Gastrocnemius medialis (tissue), 4 donors: Measurements from ENCODE around the gene APLN.

ENCODE experiments used
- CTCF ChIP-seq, 5 experiments: fragments of 450-650 bp in 3 of 5; fragments of 200-600 bp in 2 of 5; sonication (generic) in 2 of 5; IDR thresholded peaks in 4 of 5; conservative IDR thresholded peaks in 1 of 5; 1 replicate in 4 of 5; 2 replicates in 1 of 5; pipeline ENCODE4 v1.5.1; 2016 to 2019; ENCODE audit warnings: antibody characterized with exemption in 5 of 5, mild to moderate bottlenecking in 3 of 5, moderate library complexity in 3 of 5
- POLR2A ChIP-seq, 2 donors: fragments of 450-650 bp; IDR thresholded peaks; one replicate each; pipeline ENCODE4 v1.6.1; 2017; ENCODE audit warnings: antibody characterized with exemption in 2 of 2, mild to moderate bottlenecking in 2 of 2, moderate library complexity in 2 of 2

GRCh38 chrX:129659141-129659540, 4.4 kb upstream of the APLN start:
- TF ChIP-seq CTCF (IDR thresholded peaks at IDR 0.05 in 4 of 5, conservative IDR thresholded peaks at IDR 0.05 in 1 of 5) (no peak), POLR2A (IDR thresholded peaks at IDR 0.05) (no peak)
